Measurements from ENCODE around the gene GPR107.

GPR107 gene

DNA sequence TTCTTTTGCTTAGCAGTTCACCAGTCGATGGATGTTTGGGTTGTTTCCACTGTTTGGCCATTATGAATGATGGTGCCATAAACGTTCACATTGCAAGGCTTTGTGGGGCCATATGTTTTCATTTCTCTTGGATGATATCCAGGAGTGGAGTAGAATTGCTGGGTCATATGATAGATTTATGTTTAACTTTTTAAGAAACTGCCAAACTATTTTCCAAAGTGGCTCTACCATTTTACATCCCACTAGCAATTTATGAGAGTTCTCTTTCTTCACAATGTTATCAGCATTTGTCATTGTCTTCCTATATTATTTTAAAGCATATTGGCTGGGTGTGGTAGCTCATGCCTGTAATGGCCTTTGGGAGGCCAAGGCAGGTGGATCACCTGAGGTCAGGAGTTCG lies 5.2 kb downstream of the GPR107 start:
- no peak for DNase-seq

DNA sequence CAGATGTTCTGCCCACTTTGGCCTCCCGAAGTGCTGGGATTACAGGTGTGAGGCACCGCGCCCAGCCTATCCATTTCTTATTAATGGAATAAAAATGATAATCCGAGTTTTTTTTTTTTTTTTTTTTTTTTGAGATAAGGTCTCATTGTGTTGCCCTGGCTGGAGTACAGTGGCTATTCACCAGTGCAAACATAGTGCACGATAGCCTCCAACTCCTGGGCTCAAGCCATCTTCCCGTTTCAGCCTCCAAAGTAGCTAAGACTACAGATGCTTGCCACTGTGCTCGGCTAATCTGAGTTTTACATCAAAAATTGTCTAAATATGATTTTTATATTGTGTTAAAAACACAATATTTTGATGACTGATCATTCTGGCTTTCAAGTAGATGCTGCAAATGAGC lies 6.6 kb downstream of the GPR107 start:
- no peak for DNase-seq

DNA sequence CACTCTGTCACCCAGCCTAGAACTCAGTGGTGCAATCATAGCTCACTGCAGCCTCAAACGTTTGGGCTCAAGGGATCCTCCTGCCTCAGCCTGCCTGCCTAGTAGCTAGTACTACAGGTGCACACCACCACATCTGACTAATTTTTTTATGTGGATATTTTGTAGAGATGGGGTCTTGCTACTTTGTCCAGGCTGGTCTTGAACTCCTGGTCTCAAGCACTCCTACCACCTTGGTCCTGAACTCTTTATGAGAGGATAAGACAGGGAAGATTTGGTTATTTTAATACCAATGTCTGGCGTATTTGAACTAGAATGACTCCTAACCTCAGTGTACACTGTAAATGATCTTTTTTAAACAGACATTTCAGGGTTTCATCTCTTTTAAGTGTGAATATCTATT lies 9.0 kb downstream of the GPR107 start:
- DNase-seq, result no peak

DNA sequence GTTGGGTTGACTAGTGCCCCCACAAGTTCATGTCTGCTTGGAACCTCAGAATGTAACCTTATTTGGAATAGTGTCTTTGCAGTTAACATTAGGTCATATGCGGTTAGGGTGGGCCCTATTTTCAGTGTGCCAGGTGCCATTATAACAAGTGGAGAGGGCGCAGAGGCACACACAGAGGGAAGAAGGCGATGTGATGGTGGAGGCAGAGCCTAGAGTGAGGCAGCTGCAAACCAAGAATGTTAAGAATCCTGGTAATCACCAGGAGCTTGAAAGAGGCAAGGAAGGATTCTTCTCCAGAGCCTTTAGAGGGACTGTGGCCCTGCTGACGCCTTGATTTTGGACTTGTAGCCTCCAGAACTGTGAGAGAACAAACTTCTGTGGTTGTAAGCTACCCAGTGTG lies 10.9 kb downstream of the GPR107 start:
- DNase-seq, result no peak

DNA sequence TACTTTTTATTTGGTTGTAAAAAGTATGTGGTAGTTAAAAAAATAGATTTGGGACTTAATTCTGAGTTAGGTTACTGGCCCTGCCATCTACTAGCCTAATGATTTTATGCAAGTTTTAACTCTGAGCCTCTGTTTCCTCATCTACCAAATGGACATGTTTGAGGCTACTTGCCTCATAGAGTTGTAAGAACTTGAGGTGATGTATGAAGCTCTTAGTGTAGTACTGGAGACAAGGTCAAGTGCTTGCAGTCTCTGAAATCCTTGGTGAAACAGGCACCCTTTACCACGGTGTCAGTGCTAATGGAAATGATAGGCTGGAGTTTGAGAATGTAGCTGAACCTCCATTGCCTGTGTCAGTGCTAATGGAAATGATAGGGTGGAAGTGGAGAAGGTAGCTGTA lies 15.3 kb downstream of the GPR107 start:
- DNase-seq, result no peak

DNA sequence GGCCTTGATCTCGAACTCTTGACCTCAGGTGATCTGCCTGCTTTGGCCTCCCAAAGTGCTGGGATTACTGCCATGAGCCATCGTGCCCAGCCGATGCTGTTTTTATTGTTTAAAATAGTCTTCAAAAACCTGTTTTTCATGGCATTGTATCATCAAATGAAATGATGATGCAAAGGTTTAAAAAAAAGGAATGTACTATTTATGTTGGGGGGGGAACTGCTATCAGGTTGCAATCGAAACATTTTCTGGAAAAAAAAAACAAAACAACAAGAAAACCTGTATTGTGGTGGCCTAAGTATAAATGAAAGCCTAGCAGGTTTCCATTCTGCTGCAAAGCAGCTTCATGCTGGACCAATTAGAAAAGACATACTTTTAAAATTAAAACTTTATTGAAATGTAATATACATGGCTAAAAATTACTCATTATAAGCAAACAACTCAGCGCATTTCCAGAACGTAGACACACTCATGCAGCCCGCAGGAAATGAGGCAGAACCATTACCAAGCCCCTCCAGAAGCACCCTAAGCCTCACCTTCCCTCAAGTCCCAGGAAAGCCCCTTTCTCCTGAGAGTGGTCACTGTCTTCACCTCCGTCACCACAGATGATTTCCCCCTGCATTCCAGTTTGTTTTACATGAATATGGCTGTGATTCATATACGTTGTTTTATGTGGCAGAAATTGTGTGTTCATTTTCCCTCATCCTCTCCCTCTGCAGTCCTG lies 19.0 kb downstream of the GPR107 start:
- DNase-seq, result no peak

DNA sequence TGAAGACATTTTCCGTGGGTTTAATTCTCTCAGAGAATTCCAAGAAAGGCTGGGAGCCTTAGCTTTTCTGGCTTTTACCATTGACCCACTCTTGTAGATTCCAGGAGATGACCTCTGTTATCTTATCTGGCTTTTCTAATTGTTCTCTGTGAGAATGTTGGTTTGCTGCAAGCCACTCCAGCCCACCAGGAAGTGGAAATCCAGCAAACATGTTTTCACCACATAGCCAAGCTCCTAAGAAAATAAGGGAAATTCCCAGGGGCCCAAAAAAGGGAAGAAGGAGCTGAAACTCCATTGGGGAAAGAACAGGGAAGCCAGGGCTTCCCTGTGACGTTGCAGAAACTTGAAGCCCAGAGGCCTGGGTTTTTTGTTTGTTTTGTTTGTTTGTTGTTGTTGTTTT lies 19.7 kb downstream of the GPR107 start:
- DNase-seq, result no peak

DNA sequence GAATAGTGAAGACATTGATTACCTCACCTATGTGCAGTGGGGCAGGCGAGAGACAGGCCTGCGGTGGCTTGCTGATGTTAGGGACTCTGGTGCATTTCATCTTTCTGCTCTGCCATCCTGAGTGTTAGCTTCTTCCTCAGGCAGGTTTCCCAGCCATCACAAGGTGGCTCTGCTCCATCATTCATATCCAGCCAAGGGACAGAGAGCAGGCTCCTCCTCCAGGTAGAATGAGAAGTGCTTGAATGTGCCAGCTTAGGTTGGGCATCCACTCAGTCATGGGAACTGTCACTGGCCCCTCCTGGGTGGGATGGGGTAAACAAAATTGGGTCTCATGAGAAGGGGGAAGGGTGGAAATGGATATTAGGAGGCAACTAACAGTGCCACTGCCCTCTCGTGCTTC lies 24.8 kb downstream of the GPR107 start:
- DNase-seq, result no peak

DNA sequence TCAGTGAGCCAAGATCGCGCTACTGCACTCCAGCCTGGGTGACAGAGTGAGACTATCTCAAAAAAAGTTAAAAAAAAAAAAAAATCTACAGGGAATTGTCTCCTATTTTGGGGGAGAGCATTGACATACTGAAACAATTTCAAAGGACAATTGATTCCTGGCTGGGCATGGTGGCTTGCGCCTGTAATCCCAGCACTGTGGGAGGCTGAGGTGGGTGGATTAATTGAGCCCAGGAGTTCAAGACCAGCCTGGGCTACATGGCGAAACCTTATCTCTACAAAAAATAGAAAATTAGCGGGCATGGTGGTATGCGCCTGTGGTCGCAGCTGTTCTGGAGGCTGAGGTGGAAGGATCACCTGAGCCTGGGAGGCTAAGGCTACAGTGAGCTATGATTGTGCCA lies 30.6 kb downstream of the GPR107 start:
- no peak for DNase-seq

DNA sequence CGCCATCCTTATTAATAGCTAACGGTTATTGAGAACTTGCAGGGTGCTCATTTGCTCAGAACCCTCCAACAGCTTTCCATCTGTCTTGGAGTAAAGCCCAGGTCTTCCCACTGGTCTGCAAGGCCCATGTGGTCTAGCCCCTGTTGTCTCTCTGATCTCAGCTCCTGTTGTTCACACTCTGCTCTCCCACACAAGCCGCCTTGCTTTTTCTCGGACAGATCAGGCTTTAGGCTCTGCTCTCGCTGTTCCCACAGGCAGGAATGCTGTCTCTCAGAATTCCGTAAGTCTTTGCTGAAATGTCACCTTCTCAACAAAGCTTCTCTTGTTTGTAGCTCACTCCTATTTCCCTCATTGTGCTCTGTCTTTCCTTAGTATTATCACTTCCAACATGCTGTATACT lies 34.3 kb downstream of the GPR107 start:
- no peak for DNase-seq

DNA sequence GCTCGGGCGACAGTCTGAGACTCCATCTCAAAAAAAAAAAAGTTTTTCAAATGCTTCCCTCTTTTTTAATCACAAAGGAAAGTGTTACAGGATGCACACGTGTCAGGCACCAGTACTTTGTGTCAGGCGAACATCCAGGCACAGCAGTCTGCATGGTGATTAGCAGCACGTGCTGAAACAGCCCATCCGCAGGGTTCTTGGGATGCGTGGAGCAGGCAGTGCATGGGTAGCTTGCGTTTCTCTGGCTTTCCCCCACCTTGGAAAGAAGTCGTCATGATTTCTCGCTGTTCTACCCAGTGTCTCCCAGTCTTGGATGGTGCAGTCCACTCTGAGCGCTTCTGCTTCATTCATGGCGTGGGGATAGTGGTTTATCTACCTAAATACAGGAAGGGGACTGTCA lies 35.4 kb downstream of the GPR107 start:
- no peak for DNase-seq

DNA sequence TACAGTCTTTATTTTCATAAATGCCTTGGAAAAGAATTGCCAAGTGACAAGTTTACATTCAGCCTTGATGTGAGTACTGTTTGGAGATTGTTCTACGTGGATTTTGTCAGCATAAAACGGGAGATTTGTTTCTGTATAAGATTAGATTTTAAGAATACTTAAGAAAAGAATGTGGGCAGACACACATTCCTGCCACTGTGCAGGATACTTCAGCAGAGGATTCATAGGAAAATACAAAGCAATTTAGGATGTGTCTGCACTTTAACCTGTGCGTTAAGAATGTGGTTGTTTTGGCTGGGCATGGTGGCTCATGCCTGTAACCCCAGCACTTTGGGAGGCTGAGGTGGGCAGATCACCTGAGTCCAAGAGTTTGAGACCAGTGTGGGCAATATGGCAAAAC lies 37.2 kb downstream of the GPR107 start:
- no peak for DNase-seq

DNA sequence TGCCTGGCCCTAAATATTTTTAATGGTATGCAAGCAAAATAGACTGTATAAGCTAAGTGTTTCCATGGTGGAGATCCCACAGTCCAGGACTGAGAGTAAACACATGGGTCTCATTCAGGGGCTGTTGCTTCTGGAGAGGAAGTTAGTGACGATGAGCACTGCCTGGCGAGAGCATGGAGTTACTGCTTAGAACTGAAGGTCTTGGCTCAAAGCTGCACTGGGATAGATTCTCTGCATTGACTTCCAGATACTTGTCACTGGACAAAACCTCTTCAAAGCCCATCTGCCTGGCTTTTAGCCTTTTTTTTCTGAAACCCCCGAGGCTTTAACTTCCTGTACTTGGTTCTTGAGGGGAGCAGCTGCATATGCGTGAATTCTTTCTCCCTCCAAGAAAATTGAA lies 39.2 kb downstream of the GPR107 start:
- DNase-seq, result no peak

DNA sequence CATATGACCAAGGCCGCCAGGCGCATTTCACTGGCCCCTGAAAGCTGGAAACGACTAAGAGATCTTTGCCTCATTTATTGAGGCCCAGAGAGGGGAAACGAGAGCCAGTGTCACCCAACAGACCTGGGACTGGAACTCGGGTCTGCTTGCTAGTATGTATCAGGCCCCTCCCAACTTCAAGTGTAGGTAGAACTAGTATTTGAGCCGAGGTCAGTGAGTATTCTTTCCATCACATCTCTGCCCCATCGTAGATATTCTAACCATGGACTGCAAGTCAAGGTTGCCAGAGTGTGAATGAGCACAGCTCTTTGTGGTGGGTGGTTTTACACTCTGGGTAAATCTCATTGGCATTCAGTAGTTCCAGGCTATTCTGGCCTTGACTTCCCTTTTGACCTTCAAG lies 42.2 kb downstream of the GPR107 start:
- DNase-seq, result no peak

DNA sequence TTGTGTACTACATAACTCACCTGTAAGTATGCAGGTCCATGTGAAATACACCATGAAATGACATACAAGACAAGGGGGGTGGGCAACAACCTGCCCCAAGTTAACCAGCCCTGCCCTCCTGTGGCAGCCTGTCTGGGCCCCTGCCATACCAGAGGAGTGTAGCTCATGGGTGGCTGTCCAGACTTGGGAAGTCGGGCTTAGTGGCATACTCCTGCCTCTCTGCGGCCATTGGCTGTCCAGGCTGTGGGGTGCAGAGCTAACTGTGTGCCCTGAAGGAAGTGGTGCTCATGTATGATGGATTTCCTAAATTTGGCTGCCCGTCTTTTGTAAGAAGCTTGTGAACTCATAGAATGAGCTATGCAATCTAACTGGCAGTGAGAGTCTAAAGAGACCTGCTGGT lies 47.0 kb downstream of the GPR107 start:
- no peak for DNase-seq

DNA sequence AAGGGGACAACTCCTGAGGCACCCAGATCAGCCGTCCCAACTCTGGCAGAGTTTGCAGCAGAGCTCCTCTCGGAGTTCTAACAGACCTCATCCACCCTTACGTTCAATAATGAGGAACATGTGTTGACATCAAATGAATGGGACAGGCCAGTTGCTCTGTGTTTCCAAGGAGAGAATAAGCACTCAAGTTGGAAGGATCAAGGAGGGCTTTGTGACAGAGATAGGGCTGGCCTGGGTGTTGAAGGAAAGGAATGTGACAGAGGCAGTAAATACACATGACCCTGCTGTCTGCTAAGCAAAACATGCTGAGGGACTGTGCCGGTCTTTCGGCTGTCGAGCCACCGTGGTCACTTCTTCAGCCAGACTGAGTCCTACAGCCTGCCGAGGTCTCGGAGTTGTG lies 48.2 kb downstream of the GPR107 start:
- no peak for DNase-seq

DNA sequence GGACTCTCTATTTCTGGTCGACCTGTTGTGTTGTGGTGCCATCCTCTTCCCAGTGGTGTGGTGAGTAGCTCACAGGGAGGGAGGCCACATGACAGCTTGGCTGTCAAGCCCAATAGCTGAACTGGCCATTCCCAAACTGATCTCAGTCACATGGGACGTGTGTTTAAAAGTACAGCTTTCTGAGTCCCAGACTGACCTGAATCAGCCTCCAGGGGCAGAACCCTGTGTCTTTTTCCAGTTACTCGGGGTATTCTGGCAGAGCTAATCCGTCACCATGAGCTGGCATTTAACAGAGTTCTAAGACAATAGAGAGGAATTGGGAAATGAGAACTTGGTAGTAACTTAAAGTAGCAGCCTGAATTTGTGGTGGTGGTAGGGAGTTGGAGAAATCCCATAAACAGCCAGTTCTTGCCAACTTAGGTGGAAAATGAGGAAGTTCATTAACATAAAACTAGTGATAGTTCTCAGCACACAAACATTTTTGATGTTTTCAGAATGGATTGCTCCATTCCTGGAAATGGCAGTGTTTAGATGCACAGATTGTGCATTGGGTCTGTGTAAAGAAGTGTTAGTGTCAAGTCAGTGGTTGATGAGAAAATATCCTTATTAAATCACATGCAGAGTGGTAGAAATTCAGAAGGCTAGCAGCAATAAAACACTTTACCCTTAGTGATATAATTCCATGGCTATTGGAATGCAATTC lies 50.9 kb downstream of the GPR107 start:
- DNase-seq, result no peak

DNA sequence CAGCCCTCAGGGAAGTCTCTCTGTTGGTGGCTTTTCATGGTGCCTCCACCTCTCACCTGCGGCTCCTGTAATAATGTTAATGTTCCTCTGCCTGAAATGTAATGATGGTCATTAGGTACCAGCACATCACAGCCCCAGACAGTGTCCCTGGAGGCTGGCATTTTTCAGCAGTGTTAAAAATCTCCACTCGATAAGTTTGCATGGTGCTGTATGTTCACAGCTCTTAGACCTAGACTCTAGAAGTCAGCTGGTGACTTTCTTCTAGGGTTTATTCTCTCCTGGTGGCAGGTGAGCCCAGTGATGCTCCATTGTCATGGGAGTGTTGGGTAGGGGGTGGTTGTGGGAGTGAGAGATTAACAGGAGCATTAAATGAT lies 53.1 kb downstream of the GPR107 start:
- DNase-seq, result no peak

DNA sequence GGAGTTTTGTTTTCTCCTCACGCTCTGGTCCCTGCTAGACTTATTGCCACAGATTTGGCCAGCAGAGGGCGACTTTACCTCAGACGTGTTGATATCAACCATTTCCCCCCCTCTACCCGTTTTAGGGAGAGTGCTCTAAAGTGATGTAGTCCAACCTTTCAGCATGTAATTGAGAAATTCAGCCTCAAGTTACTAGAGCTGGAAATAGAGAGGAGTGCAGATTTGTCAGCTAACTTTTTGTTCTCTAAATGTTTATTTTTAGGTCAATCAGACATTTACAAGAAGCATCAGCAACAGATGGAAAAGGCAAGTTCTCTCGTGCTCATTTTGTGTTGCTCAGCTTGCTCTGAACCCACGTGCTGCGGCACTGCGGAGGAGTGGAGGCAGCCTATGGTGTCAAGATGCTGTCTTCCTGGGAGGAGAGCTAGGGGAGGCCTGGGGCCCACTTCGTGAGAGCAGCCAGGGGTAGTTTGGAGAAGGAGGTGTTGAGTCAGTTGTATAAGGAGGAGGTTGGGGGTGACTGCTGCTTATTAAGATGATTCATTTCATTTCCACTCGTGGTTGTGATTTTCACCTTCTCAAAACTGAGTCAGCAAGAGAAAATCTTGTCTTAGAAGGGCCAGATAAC lies 53.6 kb downstream of the GPR107 start:
- peak; percentile 80 for DNase-seq

DNA sequence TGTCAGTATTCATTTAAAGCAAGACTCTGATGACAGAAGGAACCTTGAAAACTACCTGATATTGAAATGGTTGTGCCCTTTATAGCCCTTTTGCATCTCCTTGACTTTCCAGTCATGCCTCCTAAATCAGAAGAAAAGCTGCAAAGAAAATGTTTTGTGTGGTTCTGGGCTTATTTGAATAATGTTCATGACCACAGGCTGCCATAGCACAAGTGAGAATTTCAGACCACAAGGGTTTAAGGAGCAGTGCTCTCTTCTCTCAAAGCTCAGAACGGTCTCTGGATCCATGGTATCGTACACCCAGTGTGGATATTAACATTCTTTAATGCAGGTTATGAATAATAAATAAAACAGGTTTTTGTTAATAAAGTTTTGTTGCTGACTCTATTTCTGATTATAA lies 54.2 kb downstream of the GPR107 start:
- DNase-seq, result no peak

DNA sequence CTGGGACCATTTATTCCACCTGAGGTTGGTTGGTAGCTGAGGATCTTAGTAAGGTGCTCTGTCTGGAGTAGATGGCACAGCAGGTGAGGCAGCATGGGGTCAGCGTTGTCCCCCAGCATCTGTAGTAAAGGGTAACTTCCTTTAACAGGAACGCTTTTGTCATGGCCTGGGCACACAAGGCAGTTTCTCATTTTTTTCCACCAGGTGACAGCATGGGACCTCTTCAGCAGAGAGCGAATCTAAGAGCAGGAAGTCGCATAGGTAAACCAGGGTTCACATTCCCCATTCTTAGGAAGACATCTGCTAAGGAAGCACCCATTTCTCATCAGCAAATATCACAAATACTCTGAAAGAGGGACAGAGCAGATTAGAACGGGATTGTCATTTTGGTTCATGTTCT lies 56.5 kb downstream of the GPR107 start:
- peak; percentile 19 for DNase-seq

DNA sequence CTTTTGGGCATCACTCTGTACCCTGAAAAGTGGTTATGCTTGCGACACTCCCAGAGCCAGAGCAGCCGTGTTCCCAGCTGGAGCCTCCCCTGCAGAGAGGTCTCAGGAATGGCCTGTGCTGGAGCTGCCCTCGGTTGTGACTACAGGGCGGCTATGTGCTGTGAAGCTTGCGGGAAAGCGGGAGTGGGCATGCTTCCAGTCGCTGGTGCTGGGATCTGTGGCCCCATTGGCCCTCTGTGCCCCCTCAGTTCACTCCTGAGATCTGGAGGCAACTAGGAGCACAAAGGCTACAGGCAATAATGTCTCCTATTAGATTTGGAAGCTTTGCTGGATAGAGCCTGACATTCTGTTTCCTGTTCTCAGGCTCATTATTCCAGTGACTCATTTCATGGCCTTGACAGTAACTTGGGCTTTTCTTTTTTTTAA lies 56.9 kb downstream of the GPR107 start:
- DNase-seq, result no peak

DNA sequence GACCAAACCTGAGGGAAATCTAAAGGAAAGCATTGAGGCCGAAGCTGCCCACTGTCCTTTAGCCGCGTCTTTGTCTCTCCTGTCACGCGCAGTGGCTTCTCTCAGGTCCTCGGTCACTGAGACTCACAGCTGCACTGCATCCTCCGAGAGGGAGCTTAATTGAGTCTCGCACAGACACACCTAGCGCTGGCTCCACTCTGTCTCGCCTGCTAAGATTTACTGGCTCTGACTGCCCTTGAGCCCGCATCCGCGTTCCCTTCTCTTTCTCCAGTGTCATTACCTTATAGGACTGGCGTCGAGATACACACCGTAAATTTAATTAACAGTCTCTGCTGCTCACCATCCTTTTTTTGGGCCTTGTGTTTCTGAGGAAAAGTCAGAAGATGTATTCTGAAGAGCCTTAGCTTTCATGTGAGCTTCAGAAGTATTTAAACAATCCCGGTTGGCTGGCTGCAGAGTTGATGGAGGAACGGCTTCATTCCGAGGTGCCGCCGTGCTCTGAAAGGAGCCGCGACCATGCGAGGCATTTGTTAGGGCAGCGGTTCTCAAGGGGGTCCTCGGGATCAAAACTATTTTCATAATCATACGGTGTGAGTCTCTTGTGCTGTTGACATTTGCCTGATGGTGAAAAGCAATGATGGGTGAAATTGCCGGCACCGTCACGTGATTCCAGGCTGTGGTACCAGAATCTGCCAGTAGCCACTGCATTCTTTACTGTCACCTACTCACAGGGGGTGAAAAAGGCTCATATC lies 58.3 kb downstream of the GPR107 start:
- DNase-seq, result peak; percentile 96

Measured in DMS79 treated with DMSO at 0.1 percent for 48 hours (cell line).